Fibroblast of upper back skin (primary cell): Measurements from ENCODE around the gene IL31.

Source experiments
- DNase-seq: peaks from one replicate; pipeline ENCODE4 v3.0.0-alpha.2; 2013

IL31 gene

DNA sequence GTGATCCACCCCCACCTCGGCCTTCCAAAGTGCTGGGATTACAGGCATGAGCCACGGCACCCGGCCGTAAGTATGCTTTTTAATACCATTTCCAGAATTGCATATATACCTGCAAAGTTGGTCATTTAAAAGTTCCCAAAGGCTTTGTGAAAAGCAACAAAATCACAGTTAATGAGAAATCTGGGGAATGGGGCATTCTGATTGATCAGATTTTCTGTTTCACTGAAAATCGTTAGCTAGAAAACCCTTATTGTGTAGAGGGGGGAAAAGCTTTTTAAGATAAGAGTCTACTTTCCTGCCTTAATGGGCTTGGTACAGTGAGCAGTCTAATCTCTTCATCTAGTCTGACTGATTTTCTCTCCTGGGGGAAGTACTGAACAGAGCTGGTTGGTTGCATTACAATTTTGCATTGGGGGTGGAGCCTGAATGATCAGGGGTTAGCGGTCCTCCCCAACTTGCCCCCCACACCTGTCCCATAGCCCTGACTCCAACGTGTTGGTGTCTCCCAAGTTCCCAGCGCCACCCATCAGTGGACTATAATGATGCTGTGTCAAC, 23.8 kb downstream of the IL31 start:
- no peak for DNase-seq

DNA sequence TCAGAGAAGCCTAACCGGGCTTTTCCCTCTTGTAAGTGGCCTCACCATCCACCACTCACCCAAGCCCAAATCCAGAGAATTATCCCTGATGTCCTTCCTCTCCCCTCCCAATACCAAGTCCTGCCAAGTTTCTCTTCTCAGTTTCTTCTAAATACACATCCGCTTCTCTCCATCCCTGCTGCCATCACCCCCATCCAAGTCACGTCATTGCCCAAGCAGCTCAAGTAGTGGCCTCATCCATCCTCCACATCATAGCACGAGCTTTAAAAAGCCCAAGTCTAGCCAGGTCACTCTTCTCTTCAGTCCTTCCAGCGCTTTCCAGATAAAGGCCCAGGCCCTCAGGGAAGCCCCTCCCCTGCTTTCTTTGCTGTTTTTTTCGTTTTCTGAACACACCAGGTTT, 25.4 kb downstream of the IL31 start:
- peak; percentile 16 for DNase-seq

DNA sequence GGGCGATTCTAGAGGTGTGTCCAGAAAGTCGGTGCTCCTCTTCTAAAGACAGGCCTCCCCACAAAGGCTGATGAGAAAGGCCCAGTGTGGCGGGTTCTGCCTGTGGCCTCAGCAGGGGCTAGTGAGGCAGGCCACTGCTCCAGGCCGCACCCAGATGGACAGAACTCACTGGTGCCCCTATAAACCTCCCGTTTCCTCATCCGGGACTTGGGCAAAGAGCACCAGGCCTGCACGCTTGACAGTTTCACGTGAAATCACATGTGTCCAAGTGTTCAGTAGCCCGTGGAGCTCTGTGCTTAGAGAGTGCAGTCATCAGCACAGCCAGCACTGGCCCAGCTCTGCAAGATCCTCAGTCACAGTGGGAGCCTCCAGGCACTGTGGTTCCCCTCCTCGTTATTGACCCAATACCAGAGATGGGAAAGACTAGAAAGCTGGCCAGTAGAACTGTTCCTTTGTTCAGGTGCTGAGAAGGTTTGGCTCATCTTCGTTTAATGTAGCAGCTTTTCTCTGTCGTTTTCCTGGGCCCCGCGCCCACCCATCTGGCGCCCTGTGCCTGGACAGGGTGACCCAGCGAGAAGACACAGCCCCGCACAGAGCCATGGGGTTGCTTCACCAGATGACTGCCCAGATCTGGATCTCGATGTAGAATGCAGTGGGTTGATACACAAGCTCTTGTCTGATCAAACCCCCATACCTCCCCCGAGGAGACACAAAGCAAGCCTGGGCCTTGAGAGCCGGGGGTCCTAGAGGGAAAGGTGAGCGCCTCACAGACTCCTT, 26.3 kb downstream of the IL31 start:
- DNase-seq = no peak

DNA sequence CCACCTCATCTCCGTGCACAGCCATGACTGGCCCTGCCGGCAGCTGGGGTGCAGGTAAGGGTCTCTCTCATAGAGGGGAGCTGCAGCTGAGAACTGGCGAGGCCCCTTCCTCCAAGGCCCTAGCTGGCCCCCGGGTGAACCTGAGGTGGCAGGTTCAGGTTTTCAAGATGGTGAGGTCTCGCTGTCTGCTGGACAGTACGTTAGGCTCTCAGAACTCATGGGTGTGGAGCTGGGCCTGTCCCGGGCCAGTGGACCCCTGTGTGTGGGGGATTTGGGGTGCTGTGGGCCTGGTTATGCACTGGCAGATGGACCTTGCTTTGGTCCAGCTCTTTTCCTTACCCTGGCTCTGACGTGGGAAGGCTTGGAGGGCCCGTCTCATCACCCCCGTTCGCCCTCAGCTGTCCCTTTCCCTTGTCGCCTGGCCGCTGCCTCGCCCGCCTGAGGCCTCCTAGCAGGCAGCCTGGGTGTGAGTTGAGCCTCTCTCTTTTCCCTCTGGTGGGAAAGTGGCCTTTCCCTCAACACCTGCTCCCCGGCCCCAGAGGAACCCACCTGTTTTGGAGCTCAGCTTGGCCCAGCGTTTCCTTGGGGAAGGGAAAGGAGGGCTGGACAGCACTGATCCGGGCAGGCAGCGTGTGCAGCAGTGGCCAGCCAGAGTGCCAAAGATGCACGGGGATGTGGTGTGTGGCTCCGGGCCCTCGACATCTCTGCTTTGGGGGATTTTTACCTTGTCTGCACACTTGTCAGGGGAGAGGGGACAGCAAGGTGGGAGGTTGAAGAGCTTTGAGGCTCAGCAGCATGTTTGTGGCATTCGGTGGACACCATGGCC, 28.3 kb downstream of the IL31 start:
- no peak for DNase-seq

DNA sequence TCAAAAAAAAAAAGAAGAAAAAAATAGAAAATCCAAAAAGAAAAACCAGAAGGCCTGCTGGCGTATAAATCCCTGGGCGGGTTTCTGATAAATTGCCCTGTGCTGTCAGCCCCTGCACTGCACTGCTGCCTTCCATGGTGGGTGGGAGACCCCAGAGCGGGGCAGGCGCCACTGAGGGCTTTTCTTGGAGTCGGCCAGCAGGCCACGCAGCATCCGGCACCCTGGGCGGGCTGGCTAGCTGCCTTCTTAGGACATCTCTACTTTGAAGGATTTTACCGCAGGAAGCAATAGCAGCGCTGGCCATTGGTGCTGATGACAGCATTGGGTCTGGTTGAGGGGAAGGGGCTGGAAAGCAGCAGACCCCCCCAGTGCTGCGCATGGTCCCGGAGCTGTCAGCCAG, 29.1 kb downstream of the IL31 start:
- no peak for DNase-seq

DNA sequence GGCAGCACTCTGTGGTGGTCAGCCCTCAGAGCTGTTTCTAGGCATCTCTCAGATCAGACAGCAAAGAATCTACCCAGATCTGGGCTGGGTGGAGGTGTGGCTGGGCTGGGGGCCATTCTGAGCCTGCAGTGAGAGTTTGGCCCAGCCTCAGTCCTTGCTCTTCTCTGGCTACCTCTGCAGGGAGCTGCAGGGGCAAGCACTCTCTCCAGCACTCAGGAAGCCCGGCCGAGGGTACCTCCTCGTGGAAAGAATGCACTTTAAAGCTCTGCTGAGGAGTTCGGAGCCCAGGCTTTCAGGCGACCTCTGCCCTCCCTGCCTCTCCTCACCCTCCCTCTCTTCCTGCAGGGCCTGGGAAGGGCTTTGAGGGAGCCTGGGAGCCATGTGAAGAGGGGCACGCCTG, 31.2 kb downstream of the IL31 start:
- no peak for DNase-seq

DNA sequence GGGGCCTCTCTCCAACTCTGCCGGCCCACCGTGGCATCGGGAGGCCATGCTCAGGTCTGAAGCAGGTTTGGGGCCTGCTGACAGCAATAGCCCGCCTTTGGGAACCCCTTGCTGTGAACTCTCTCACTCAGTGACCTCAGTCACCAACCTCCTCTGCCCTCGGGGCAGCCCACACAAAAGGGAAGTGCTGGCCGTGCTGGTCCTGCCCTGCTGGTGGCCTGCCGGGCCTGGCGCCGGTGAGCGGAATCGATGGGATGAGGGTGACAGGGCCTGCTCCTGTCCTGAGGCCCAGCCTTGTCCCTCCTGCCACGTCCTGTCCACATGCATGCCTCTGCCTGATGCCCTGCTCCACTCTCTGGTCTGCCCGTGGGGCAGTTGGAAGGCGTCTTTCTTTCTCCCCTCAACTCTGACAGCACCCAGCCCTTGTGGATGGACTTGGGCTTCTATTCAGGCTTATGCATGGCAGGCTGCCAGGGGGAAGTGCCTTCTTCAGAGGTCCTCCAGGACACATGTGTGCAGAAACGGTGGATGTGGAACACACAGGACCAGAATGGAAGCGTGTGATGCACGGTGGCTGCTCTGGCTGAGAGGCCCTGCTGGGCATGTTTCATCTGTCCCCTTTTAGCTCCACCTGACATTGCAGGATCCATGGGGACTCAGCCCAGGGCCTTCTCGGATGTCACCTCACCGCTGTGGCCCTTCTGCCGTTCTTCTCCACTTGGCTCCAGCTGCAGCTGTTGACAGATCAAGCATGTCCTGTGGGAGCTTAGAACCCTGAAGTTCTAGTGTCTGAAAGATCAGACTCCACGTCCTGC, 31.9 kb downstream of the IL31 start:
- DNase-seq = no peak

DNA sequence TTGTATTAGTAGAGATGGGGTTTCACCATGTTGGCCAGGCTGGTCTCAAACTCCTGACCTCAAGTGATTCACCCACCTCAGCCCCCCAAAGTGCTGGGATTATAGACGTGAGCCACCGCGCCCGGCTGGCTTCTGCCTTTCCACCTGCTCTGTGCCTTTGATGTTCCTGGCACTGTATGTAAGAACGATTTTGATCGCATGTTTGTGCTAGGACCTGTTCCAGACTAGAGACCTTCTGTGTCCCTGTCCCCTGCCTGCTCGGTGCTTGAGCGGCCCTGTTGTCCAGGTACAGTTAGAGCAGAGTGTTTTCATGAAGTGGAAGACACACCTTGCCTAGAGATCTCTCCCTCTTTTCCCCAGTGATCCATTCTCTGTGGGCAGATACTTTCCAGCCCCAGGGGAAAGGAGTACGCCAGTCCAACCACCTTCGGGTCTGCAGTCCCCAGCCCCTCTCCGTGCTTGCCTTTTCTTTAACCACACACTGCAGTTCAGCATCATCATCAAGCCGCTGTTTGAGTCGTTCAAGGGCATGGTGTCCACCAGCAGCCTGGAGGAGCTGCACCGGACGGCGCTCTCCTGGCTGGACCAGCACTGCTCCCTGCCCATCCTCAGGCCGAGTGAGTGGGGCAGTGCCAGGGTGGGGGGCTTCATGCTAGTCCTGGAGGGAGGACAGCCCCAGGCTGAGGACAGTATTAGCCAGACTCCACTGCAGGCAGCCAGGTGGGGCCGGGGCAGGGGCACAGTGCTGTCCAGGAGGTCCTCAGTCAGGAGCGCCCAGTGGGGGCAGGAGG, 33.4 kb downstream of the IL31 start:
- no peak for DNase-seq

DNA sequence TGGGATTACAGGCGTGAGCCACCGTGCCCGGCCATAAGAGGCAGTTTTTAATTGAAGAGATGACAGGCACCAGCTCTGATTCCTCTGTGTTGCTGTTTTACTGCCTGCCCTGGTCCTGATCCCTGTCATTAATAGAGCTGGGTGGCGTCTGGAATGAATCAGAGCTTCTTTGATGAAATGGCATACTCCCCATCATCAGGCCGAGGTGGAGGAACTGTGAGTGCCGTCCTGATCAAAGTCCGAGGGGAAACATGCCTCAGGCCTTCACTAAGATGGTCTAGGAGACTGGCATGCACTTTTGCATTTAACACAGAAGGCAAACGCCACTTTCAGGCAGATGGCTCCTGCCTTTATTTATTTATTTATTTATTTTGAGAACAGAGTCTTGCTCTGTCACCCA, 34.1 kb downstream of the IL31 start:
- DNase-seq = no peak

DNA sequence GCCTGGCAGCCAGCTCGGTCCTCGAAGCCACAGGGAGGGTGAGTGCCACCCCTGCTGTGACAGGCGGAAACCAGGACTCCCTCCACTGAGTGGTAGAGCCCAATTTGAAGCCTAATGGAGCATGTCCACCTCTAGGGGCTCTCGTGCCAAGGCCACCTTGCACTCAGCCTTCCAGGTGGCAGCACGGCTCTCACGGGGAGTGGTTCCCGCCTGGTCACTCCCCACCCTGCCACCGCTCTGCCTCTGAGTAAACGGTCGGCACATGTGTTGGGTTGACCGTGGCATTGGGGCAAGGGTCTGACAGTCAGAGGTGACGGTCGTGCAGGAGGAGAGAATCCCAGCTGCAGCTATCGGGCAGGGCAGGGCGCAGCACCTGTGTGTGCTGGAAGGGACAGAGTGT, 34.8 kb downstream of the IL31 start:
- DNase-seq = no peak

- DNase-seq = no peak
These were observed 35.4 kb downstream of the IL31 start for GRCh38 chr12:122138616-122139015.

- no peak for DNase-seq
These were observed 35.8 kb downstream of the IL31 start for GRCh38 chr12:122138181-122138580.

DNA sequence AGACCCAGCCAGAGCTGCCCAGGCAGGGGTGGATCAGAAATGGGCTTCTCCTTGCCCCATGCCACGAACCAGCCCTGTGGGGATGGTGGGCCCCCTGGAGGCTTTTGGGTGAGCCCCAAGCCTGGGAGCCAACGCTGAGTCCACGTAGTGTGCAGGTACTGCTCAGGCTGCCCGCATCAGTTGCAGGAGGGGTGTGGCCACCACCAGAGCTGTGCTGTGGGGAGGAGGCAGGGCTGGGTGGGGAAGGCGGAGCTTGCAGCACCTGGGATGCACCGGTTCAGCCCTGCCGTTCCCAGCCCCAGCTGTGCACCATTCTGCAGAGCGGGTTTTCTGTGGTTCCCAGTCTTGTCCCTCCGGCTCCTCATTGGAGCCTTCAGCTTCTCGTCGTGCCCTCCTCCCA, 36.3 kb downstream of the IL31 start:
- DNase-seq = no peak

DNA sequence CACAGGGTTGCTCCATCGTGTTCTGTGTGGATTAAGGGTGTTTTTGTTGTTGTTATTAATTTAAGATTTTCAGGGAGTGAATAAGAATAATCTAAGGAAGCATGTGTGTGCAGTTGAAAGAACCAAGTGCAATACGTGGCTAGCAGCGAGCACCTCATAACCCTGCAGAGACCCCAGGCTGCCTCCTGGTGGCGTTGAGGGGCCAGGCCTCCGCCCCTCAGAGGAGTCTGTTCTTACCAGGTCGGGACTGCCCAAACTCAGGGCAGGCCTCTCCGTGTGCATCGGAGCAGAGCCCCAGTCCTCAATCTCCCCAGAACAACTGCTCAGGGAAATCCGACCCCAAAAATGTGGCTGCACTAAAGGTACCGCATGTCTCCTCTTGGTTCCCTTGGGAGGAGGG, 36.8 kb downstream of the IL31 start:
- no peak for DNase-seq

GRCh38 chr12:122135437-122136031, 38.5 kb downstream of the IL31 start:
- no peak for DNase-seq

DNA sequence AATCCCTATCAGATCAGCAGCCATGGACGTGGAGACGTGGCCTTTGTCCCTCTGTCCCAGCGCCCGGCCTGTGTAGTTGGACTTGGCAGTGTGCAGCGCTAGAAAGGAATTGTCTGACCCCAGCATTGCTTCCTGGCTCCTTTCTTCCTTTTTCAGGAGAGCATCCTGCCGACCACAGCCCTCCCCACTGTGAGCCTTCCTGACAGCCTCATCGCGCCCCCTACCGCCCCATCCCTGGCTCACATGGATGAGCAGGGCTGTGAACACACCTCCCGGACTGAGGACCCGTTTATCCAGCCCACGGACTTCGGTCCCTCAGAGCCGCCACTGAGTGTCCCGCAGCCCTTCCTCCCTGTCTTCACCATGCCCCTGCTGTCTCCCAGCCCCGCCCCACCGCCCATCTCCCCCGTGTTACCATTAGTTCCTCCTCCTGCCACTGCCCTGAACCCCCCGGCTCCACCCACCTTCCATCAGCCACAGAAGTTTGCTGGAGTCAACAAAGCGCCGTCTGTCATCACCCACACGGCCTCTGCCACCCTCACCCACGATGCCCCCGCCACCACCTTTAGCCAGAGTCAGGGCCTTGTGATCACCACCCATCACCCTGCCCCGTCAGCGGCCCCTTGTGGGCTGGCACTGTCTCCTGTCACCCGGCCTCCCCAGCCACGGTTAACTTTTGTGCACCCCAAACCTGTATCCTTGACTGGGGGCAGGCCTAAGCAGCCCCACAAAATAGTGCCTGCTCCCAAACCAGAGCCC, 40.6 kb downstream of the IL31 start:
- no peak for DNase-seq

DNA sequence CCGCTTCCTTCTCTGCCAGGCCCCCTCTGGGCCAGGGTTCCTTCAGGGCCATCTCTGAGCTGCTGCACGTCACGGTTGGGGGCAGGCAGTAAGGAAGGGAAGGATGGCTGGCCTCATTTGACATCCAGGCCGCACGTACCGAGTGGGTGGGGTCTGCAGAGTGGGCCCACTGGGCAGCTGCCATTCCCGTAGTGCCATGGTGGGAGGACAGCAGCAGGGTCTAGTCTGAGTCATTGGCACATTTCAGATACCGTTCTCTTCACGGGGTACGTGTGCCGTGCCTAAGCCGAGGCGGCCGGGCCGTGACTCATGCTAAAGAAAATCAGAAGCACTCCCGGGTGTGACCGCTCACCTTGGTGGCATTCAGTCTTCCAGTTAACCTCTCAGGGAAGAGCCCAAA, 43.9 kb downstream of the IL31 start:
- DNase-seq = no peak

- no peak for DNase-seq
These were observed 44.9 kb downstream of the IL31 start for GRCh38 chr12:122129131-122129530.

GRCh38 chr12:122128481-122128880, 45.5 kb downstream of the IL31 start:
- no peak for DNase-seq

- no peak for DNase-seq
These were observed 46.2 kb downstream of the IL31 start for GRCh38 chr12:122127839-122128238.
